Activated naive CD4-positive, alpha-beta T cell treated with anti-CD3 and anti-CD28 coated beads, Interleukin-2, amount 50 U/mL, for 24 hours (primary cell): ENCODE measurements around the gene TSHZ3.

Experiments used
- H3K27ac Mint-ChIP-seq: one replicate; pipeline ENCODE4 v1.8.0; 2021; ENCODE audit warnings: mild to moderate bottlenecking, mixed read lengths
- H3K27me3 Mint-ChIP-seq: one replicate; pipeline ENCODE4 v1.8.0; 2021; ENCODE audit warnings: mixed read lengths
- H3K36me3 Mint-ChIP-seq: one replicate; pipeline ENCODE4 v1.8.0; 2021; ENCODE audit warnings: mixed read lengths
- H3K4me1 Mint-ChIP-seq: one replicate; pipeline ENCODE4 v1.8.0; 2021; ENCODE audit warnings: mixed read lengths
- H3K4me3 Mint-ChIP-seq: one replicate; pipeline ENCODE4 v1.8.0; 2021; ENCODE audit warnings: mild to moderate bottlenecking, mixed read lengths
- H3K9me3 Mint-ChIP-seq: one replicate; pipeline ENCODE4 v1.8.0; 2021; ENCODE audit warnings: mixed read lengths

TSHZ3 gene

DNA sequence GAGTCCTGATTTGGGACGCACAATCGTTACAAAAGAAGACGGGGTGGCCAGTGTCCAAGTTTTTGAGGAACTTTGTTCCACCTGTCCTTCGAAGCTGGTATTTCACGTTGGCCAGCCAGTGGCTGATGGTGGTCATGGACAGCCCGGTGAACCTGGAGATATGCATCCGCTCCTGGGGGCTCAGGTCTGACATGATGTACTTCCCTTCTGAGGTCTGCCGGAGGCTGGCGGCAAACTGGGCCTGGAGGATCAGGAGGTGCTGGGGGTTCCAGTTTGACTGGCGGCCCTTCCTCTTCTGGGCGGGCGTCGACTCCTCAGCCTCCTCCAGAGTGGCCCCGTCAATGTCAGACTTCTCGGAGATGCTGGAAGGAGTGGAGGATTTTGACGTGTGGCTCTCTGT lies 72.4 kb downstream of the TSHZ3 start:
- Mint-ChIP-seq H3K9me3 (no peaks in the 10 kb centered on the region), H3K27me3 (no peaks in the 10 kb centered on the region), H3K36me3 (no peaks in the 10 kb centered on the region), H3K4me1 (no peaks in the 10 kb centered on the region), H3K4me3 (no peak overlapping the region), H3K27ac (no peak overlapping the region)

DNA sequence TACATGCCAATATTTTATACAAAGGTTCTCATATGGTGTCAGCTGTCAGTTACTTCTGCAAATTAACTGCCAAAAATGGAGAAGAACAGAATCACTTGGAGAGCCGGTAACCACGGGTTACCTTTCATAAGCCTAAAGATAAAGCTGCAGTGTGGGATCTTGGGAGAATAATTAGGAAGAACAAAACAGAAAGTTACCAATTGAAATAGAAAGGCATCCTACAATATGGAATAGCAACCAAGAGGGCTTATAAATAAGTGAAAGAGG lies 74.2 kb downstream of the TSHZ3 start:
- H3K27me3 Mint-ChIP-seq = no peaks in the 10 kb centered on the region
- H3K4me3 Mint-ChIP-seq = no peak overlapping the region
- H3K36me3 Mint-ChIP-seq = no peaks in the 10 kb centered on the region
- H3K9me3 Mint-ChIP-seq = no peaks in the 10 kb centered on the region
- H3K4me1 Mint-ChIP-seq = no peaks in the 10 kb centered on the region
- no peak overlapping the region for H3K27ac Mint-ChIP-seq

GRCh38 chr19:31274251-31275067 lies 74.8 kb downstream of the TSHZ3 start:
- H3K4me1 Mint-ChIP-seq = no peaks in the 10 kb centered on the region
- H3K27me3 Mint-ChIP-seq = no peaks in the 10 kb centered on the region
- no peaks in the 10 kb centered on the region for H3K9me3 Mint-ChIP-seq
- no peak overlapping the region for H3K4me3 Mint-ChIP-seq
- H3K36me3 Mint-ChIP-seq = no peaks in the 10 kb centered on the region
- H3K27ac Mint-ChIP-seq = no peak overlapping the region

DNA sequence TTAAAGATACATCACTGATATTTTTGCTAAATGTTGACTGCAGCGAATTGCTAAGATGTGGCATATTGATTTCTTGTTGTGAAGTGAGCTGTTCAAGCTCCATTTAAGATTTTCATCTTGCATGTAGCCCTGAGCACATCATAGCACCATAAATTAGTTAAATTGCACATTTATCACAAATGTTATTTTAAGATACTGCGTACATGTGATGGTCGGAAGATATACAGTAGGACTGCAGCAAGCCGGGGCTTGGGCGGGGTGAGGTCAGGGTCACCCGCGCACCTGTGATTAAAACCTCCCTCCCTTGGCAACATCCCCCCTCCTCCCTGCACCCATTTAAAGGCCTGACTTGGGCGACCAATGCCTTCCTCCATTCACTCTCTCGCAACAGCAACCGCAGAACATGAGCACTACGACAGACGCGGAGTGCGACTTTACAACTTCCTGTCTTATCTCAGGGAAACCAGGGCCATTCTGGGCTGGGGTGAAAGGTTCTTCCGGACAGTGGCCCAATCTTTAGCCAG lies 76.6 kb downstream of the TSHZ3 start:
- no peak overlapping the region for H3K27ac Mint-ChIP-seq
- H3K36me3 Mint-ChIP-seq = no peaks in the 10 kb centered on the region
- H3K4me1 Mint-ChIP-seq = no peaks in the 10 kb centered on the region
- no peaks in the 10 kb centered on the region for H3K27me3 Mint-ChIP-seq
- H3K9me3 Mint-ChIP-seq = no peaks in the 10 kb centered on the region
- H3K4me3 Mint-ChIP-seq = no peak overlapping the region

GRCh38 chr19:31271306-31271911 lies 77.8 kb downstream of the TSHZ3 start:
- H3K9me3 Mint-ChIP-seq = no peaks in the 10 kb centered on the region
- H3K36me3 Mint-ChIP-seq = no peaks in the 10 kb centered on the region
- H3K27me3 Mint-ChIP-seq = no peaks in the 10 kb centered on the region
- H3K27ac Mint-ChIP-seq = no peak overlapping the region
- H3K4me1 Mint-ChIP-seq = no peaks in the 10 kb centered on the region
- H3K4me3 Mint-ChIP-seq = no peak overlapping the region

- Mint-ChIP-seq H3K9me3 (no peaks in the 10 kb centered on the region), H3K36me3 (no peaks in the 10 kb centered on the region), H3K4me1 (no peaks in the 10 kb centered on the region), H3K27ac (no peak overlapping the region), H3K27me3 (no peaks in the 10 kb centered on the region), H3K4me3 (no peak overlapping the region)
Measured at GRCh38 chr19:31270897-31271296, 78.3 kb downstream of the TSHZ3 start.

- no peaks in the 10 kb centered on the region for H3K4me1 Mint-ChIP-seq
- H3K9me3 Mint-ChIP-seq = no peaks in the 10 kb centered on the region
- H3K4me3 Mint-ChIP-seq = no peak overlapping the region
- H3K27ac Mint-ChIP-seq = no peak overlapping the region
- no peaks in the 10 kb centered on the region for H3K36me3 Mint-ChIP-seq
- no peaks in the 10 kb centered on the region for H3K27me3 Mint-ChIP-seq
Measured at GRCh38 chr19:31269425-31270127, 79.7 kb downstream of the TSHZ3 start.

DNA sequence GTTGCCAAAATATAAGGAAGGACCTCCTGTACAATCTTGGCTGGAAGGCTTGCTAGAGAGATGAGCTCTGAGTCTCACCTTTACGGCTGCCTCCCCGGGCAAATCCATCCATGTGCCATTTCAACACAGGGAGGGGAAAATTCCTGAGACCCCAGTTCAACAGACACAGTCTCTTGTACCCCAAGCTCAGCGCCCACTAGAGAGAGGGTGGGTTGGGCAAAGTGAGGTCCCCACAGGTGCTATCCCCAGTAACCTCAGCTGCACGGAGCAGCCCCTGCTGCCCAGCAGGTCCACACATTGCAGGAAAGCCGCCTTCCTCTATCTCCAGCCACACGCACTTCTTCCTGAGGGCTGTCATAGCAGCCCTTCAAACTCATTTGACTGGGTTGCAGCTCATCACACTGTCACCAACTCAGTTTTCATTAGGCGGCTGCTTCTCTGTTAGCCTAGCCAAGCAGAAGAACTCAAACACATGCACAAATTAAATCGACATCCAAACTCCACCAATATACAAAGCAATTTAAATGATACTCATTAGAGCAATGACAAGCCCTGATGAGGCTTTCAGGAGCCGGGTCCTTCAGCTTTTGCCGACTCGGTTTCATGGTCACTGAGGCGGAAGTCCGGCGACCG lies 80.4 kb downstream of the TSHZ3 start:
- Mint-ChIP-seq H3K27ac (no peak overlapping the region), H3K27me3 (peaks cover 3% of the 10 kb centered on the region), H3K4me1 (no peaks in the 10 kb centered on the region), H3K4me3 (no peak overlapping the region), H3K9me3 (no peaks in the 10 kb centered on the region), H3K36me3 (no peaks in the 10 kb centered on the region)

DNA sequence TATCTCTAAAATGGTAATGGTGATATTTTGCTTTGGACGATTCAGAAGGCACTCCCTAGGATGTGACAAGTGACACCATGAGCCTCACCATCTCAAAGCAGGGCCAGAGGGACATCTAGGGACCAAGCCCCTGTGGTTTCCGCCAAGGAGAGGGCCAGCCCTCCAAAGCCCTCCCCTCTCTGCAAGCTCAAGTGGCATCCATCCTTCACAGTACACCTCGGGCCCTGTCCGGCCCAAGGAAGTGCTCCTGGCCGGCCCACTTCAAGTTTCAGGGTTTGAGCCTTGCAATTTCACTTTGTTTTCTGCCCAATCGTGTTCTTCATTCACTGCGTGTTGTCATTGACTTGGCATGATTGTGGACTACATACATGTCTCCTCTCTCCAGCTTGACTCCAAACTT lies 82.5 kb downstream of the TSHZ3 start:
- peaks cover 3% of the 10 kb centered on the region for H3K4me1 Mint-ChIP-seq
- H3K27ac Mint-ChIP-seq = no peak overlapping the region
- peaks cover 5% of the 10 kb centered on the region for H3K27me3 Mint-ChIP-seq
- no peaks in the 10 kb centered on the region for H3K9me3 Mint-ChIP-seq
- no peak overlapping the region for H3K4me3 Mint-ChIP-seq
- H3K36me3 Mint-ChIP-seq = no peaks in the 10 kb centered on the region

DNA sequence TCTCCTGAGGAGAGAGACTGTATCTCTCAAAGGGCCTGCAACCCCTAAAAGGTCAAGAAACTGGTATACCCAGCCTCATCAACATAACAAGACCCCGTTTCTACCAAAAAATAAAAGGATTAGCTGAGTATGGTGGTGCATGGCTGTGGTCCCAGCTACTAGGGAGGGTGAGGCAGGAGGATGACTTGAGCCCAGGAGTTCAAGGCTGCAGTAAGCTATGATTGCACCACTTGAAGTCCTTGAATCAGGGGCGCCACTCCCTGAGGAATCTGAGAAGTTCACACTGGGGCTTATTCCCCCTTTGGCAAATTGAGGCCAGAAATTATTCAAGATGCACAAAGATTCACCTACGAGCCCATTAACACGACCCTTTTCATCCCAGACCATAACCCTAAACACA lies 83.0 kb downstream of the TSHZ3 start:
- Mint-ChIP-seq H3K4me1 (peaks cover 8% of the 10 kb centered on the region), H3K9me3 (no peaks in the 10 kb centered on the region), H3K4me3 (no peak overlapping the region), H3K27me3 (peaks cover 5% of the 10 kb centered on the region), H3K36me3 (no peaks in the 10 kb centered on the region), H3K27ac (no peak overlapping the region)

DNA sequence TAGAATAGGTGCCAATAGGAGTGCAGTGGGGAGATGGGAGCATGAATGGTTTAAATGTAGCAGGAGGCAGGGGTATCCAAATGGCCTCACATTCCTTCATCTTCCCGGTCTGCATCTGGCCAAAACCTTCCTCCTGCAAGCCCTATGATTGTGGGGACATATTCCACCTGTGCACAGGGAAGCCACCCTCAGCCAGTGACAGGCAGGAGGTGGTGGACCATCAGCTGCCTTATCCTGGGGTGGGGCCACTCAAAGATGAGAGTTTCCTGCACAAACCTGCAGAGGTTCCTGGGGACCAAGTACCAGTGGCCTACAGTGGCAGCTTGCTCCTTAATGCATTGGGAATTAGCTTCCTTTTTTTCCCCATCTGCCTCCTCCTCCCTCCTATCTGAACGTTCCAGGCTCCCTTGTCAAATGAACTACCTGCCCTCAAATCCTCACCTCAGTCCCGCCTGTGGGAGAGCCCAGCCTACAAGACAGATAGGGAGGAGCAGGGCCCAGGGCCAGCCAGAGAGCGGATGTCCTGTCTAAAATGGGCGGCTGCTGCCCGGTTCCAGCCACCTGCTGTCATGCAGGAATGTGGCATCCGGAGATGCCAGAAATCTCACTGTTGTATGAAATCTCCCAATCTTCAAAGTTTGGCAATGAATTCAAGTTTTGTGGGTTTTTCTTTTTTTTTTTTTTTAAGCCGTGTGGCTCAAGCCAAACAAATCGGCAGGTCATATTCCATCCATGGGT lies 85.0 kb downstream of the TSHZ3 start:
- no peaks in the 10 kb centered on the region for H3K36me3 Mint-ChIP-seq
- no peak overlapping the region for H3K27ac Mint-ChIP-seq
- peaks cover 5% of the 10 kb centered on the region for H3K27me3 Mint-ChIP-seq
- no peak overlapping the region for H3K4me3 Mint-ChIP-seq
- H3K4me1 Mint-ChIP-seq = peaks cover 10% of the 10 kb centered on the region
- no peaks in the 10 kb centered on the region for H3K9me3 Mint-ChIP-seq

DNA sequence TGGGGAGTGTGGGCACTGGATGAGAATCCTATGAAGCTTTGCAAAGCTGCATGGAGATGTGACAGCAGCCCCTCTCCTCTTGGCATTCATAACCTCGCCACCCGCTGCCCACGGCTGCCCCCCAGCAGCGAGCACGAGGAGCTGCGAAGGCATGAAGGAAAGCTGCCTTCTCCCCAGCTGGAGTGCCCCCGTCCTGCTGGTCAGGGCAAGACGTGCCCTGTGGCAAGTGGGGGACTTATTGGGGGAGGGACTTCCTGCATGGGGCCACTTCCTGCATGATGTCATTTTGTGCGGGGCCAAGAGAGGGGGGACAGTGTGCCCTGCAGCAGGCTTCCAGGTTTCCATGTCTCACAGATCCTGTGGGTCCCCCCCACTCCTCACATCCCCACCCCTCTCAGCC lies 85.9 kb downstream of the TSHZ3 start:
- H3K27ac Mint-ChIP-seq = no peak overlapping the region
- H3K36me3 Mint-ChIP-seq = no peaks in the 10 kb centered on the region
- H3K9me3 Mint-ChIP-seq = no peaks in the 10 kb centered on the region
- no peak overlapping the region for H3K4me3 Mint-ChIP-seq
- H3K27me3 Mint-ChIP-seq = peaks cover 7% of the 10 kb centered on the region
- H3K4me1 Mint-ChIP-seq = peaks cover 10% of the 10 kb centered on the region

DNA sequence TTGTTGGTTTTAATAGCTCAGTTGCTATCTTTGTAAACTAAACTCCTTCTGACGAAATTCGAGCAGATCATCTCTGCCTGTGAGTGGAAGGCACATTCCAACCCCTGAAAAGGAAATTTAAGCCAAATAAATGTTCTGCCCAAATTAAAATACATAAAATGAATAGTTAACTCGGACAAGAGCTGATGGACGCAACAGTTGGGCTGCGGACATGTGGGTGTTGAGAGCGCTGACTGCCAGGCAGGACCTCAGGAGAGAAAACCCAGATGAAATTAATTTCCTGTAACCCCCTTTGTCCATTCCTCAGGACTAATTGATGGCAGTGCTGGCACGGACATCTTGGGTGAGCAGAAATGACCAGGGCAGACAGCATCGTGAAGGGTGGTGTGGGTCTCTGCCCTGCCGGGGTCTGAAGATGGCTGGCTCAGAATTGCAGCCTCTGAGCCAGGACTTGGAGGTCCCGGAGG lies 86.5 kb downstream of the TSHZ3 start:
- Mint-ChIP-seq H3K4me1 (peaks cover 10% of the 10 kb centered on the region), H3K27ac (no peak overlapping the region), H3K36me3 (no peaks in the 10 kb centered on the region), H3K4me3 (no peak overlapping the region), H3K9me3 (no peaks in the 10 kb centered on the region), H3K27me3 (peaks cover 7% of the 10 kb centered on the region)

- no peak overlapping the region for H3K4me3 Mint-ChIP-seq
- H3K9me3 Mint-ChIP-seq = no peaks in the 10 kb centered on the region
- H3K36me3 Mint-ChIP-seq = no peaks in the 10 kb centered on the region
- H3K27me3 Mint-ChIP-seq = peaks cover 7% of the 10 kb centered on the region
- peaks cover 10% of the 10 kb centered on the region for H3K4me1 Mint-ChIP-seq
- H3K27ac Mint-ChIP-seq = no peak overlapping the region
Measured at GRCh38 chr19:31261603-31262212, 87.5 kb downstream of the TSHZ3 start.
